ENCODE measurements around the gene NEO1. TPM values are rescaled to one million over a fixed set of nuclear protein-coding genes. Genes with fewer than 3 reads are reported as not detected.

NEO1 gene
- total and polyA plus RNA-seq, 9 of the 15 experiments (the other 6 are each of a cell fraction or from before 2014, with no cell fraction given) = 0.08 to 1.7 (median 0.48) TPM

DNA sequence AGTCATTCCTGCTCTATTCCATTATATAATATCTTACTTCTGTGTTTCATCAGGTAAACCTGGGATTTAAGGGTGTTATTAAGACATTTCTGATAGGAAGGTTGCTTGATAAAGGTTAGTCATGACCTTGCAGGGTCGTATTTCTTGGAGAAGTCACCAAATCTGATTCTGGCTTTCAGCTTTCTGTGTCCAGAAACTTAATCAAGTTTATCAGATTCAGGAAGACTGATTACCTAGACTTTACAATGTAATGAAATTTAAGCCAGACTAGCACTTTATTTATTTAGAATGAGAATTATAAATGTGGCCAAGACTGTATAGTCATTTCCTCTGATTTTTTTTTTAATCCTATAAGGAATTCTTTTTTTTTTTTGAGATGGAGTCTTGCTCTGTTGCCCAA, 81.9 kb downstream of the NEO1 start:
- no peaks in the 10 kb centered on the region for H4K20me1 ChIP-seq (replicated peaks; ENCODE audit: control insufficient read depth, insufficient read depth, low read length)
- POLR2A ChIA-PET = interaction anchor here (0.6 kb wide), 1 partner anchor 81 kb away, joined by 3 read pairs; no protein-coding TSS in a partner anchor
- no peaks in the 10 kb centered on the region for H3K9me3 ChIP-seq (replicated peaks; ENCODE audit: control insufficient read depth, insufficient read depth, low read depth, low read length)
- H3K4me3 ChIP-seq = no peak overlapping the region
- H3K4me1 ChIP-seq (replicated peaks in 1 of 2; ENCODE audit: control insufficient read depth in 2 of 2, insufficient read depth in 2 of 2, low read length in 2 of 2) = no peaks in the 10 kb centered on the region
- no peak overlapping the region for H3K4me2 ChIP-seq (ENCODE audit: insufficient read depth, low read length)
- TF ChIP-seq CREB1 (IDR thresholded peaks at IDR 0.05) (no peak), CREB1 (CRISPR knock-in tag; IDR thresholded peaks at IDR 0.05) (no peak), KAT7 (CRISPR knock-in tag; IDR thresholded peaks at IDR 0.05; ENCODE audit: borderline replicate concordance) (no peak), TCF3 (CRISPR knock-in tag; IDR thresholded peaks at IDR 0.05) (no peak), PRMT5 (CRISPR knock-in tag; IDR thresholded peaks at IDR 0.05) (no peak)
- TF ChIP-seq, protein P1, sequence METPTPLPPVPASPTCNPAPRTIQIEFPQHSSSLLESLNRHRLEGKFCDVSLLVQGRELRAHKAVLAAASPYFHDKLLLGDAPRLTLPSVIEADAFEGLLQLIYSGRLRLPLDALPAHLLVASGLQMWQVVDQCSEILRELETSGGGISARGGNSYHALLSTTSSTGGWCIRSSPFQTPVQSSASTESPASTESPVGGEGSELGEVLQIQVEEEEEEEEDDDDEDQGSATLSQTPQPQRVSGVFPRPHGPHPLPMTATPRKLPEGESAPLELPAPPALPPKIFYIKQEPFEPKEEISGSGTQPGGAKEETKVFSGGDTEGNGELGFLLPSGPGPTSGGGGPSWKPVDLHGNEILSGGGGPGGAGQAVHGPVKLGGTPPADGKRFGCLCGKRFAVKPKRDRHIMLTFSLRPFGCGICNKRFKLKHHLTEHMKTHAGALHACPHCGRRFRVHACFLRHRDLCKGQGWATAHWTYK (CRISPR knock-in tag; IDR thresholded peaks at IDR 0.05) = no peak
- TF ChIP-seq, protein P2, sequence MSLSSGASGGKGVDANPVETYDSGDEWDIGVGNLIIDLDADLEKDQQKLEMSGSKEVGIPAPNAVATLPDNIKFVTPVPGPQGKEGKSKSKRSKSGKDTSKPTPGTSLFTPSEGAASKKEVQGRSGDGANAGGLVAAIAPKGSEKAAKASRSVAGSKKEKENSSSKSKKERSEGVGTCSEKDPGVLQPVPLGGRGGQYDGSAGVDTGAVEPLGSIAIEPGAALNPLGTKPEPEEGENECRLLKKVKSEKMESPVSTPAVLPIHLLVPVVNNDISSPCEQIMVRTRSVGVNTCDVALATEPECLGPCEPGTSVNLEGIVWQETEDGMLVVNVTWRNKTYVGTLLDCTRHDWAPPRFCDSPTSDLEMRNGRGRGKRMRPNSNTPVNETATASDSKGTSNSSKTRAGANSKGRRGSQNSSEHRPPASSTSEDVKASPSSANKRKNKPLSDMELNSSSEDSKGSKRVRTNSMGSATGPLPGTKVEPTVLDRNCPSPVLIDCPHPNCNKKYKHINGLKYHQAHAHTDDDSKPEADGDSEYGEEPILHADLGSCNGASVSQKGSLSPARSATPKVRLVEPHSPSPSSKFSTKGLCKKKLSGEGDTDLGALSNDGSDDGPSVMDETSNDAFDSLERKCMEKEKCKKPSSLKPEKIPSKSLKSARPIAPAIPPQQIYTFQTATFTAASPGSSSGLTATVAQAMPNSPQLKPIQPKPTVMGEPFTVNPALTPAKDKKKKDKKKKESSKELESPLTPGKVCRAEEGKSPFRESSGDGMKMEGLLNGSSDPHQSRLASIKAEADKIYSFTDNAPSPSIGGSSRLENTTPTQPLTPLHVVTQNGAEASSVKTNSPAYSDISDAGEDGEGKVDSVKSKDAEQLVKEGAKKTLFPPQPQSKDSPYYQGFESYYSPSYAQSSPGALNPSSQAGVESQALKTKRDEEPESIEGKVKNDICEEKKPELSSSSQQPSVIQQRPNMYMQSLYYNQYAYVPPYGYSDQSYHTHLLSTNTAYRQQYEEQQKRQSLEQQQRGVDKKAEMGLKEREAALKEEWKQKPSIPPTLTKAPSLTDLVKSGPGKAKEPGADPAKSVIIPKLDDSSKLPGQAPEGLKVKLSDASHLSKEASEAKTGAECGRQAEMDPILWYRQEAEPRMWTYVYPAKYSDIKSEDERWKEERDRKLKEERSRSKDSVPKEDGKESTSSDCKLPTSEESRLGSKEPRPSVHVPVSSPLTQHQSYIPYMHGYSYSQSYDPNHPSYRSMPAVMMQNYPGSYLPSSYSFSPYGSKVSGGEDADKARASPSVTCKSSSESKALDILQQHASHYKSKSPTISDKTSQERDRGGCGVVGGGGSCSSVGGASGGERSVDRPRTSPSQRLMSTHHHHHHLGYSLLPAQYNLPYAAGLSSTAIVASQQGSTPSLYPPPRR (CRISPR knock-in tag; IDR thresholded peaks at IDR 0.05; ENCODE audit: borderline replicate concordance) = no peak
- no peak overlapping the region for H3K9ac ChIP-seq (ENCODE audit: insufficient read depth in 1 of 2, low read depth in 2 of 2, low read length in 2 of 2)
- DNase-seq (ENCODE audit: extremely low read depth in 1 of 4, low spot score in 3 of 4) (no peak), FAIRE-seq (no peak), ATAC-seq (no peak)
- intact Hi-C loops (cut with micrococcal nuclease) (no loop called here), in situ Hi-C loops (cut with MboI) (no loop called here)
- H3K9me1 ChIP-seq (ENCODE audit: control insufficient read depth, insufficient read depth, low read length) = no peaks in the 10 kb centered on the region
- H3K79me2 ChIP-seq (ENCODE audit: control insufficient read depth, insufficient read depth, low read length) = no peaks in the 10 kb centered on the region
- 0% methylated on average over 1 of the region's 1 CpG for WGBS (ENCODE audit: insufficient coverage, low coverage, missing lambda C conversion rate)
- BruUV-seq (replicated peaks) = no TSS peak
- CTCF ChIA-PET (ENCODE audit: low intra/inter-chr PET ratio) = no interaction called here
- H2AFZ ChIP-seq (ENCODE audit: low read depth, low read length) = no peak overlapping the region
- H3K27me3 ChIP-seq (ENCODE audit: control insufficient read depth in 2 of 2, insufficient read depth in 2 of 2, low read length in 2 of 2) = no peaks in the 10 kb centered on the region
- no peak overlapping the region for H3K27ac ChIP-seq (ENCODE audit: extremely low read depth, low read depth, low read length)
- H3K36me3 ChIP-seq (ENCODE audit: control insufficient read depth, insufficient read depth, low read length) = no peaks in the 10 kb centered on the region
